Liver (tissue), 3 donors: ENCODE data around the gene SLC16A2.

Experiments
- ATF3 ChIP-seq: IDR thresholded peaks from 2 replicates; pipeline ENCODE4 v1.6.1; 2016; ENCODE audit warnings: antibody characterized with exemption
- CTCF ChIP-seq: fragments of 150-350 bp; IDR thresholded peaks from 2 replicates; pipeline ENCODE4 v1.5.1; 2017; ENCODE audit warnings: improper control_type of control experiment, low read depth, low read length; ENCODE audit not compliant: missing input control
- GABPA ChIP-seq, 2 donors: IDR thresholded peaks in 1 of 2; conservative IDR thresholded peaks in 1 of 2; 2 replicates each; pipeline ENCODE4 v1.6.1; 2016; ENCODE audit warnings: antibody characterized with exemption in 2 of 2, mild to moderate bottlenecking in 1 of 2, moderate library complexity in 1 of 2
- JUND ChIP-seq, 2 donors: IDR thresholded peaks; 2 replicates each; pipeline ENCODE4 v1.6.1; 2016; ENCODE audit warnings: antibody characterized with exemption in 2 of 2
- MAX ChIP-seq: IDR thresholded peaks from 2 replicates; pipeline ENCODE4 v1.6.1; 2016; ENCODE audit warnings: antibody characterized with exemption
- RAD21 ChIP-seq, 2 donors: IDR thresholded peaks; 2 replicates each; pipeline ENCODE4 v1.6.1; 2016; ENCODE audit warnings: antibody characterized with exemption in 2 of 2, mild to moderate bottlenecking in 2 of 2
- REST ChIP-seq: IDR thresholded peaks from 2 replicates; pipeline ENCODE4 v1.6.1; 2016; ENCODE audit warnings: antibody characterized with exemption, mild to moderate bottlenecking
- YY1 ChIP-seq: IDR thresholded peaks from 2 replicates; pipeline ENCODE4 v1.6.1; 2016; ENCODE audit warnings: antibody characterized with exemption, mild to moderate bottlenecking
- donor health status: healthy.
- donor health status: healthy.

- TF ChIP-seq CTCF (no peak), MAX (no peak), RAD21 (IDR thresholded peaks at IDR 0.05) (no peak), JUND (IDR thresholded peaks at IDR 0.05) (no peak), ATF3 (no peak), GABPA (IDR thresholded peaks at IDR 0.05 in 1 of 2, conservative IDR thresholded peaks at IDR 0.05 in 1 of 2) (no peak), YY1 (no peak), REST (no peak)
Measured at GRCh38 chrX:74545880-74546523, 124.7 kb downstream of the SLC16A2 start.
